Osteocyte (in vitro differentiated cells): ENCODE results near the gene TBCC. TPM values are rescaled to one million over a fixed set of nuclear protein-coding genes. Genes with fewer than 3 reads are reported as not detected.

Experiments used
- DNase-seq: peaks from one replicate; pipeline ENCODE4 v3.0.0; 2021; ENCODE audit warnings: mixed read lengths; ENCODE audit not compliant: unreplicated experiment; ENCODE audit errors: extremely low spot score
- H3K27ac Mint-ChIP-seq: one replicate; pipeline ENCODE4 v1.8.0; 2021; ENCODE audit warnings: mild to moderate bottlenecking, mixed read lengths; ENCODE audit not compliant: unreplicated experiment
- H3K27me3 Mint-ChIP-seq: one replicate; pipeline ENCODE4 v1.8.0; 2021; ENCODE audit warnings: mixed read lengths; ENCODE audit not compliant: unreplicated experiment
- H3K36me3 Mint-ChIP-seq: one replicate; pipeline ENCODE4 v1.8.0; 2021; ENCODE audit warnings: mixed read lengths; ENCODE audit not compliant: unreplicated experiment
- H3K4me1 Mint-ChIP-seq: one replicate; pipeline ENCODE4 v1.8.0; 2021; ENCODE audit warnings: mixed read lengths; ENCODE audit not compliant: unreplicated experiment
- H3K4me3 Mint-ChIP-seq: one replicate; pipeline ENCODE4 v1.8.0; 2021; ENCODE audit warnings: mild to moderate bottlenecking, moderate library complexity, mixed read lengths; ENCODE audit not compliant: unreplicated experiment
- H3K9me3 Mint-ChIP-seq: one replicate; pipeline ENCODE4 v1.8.0; 2021; ENCODE audit warnings: mixed read lengths; ENCODE audit not compliant: unreplicated experiment
- total RNA-seq: library from RNA; stranded (reverse); gene quantifications from 2 replicates; pipeline ENCODE4 v1.2.1, GENCODE V29; 2021
- TF ChIP-seq, protein P1 (sequence below): fragments of 200-600 bp; sonication (generic); IDR thresholded peaks from 2 replicates; pipeline ENCODE4 v1.5.0; 2021; ENCODE audit warnings: antibody characterized with exemption, mild to moderate bottlenecking, moderate library complexity

TBCC gene
- total RNA-seq, 1 donor from 2014 or later: 23.8 TPM

DNA sequence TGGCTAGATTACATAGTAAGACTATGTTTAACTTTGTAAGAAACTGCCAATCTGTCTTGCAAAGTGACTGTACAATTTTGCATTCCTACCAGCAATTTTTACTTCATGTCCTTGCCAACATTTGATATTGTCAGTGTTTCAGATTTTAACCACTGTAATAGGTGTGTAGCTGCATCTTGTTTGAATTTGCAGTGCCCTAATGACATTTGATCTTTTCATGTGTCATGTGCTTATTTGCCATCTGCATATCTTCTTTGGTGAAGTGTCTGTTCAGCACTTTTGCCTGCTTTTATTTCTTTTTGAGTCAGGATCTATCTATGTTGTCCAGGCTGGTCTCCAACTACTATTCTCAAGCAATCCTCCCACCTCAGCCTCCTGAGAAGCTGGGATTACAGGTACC lies 21.1 kb downstream of the TBCC start:
- TF ChIP-seq, protein P1, sequence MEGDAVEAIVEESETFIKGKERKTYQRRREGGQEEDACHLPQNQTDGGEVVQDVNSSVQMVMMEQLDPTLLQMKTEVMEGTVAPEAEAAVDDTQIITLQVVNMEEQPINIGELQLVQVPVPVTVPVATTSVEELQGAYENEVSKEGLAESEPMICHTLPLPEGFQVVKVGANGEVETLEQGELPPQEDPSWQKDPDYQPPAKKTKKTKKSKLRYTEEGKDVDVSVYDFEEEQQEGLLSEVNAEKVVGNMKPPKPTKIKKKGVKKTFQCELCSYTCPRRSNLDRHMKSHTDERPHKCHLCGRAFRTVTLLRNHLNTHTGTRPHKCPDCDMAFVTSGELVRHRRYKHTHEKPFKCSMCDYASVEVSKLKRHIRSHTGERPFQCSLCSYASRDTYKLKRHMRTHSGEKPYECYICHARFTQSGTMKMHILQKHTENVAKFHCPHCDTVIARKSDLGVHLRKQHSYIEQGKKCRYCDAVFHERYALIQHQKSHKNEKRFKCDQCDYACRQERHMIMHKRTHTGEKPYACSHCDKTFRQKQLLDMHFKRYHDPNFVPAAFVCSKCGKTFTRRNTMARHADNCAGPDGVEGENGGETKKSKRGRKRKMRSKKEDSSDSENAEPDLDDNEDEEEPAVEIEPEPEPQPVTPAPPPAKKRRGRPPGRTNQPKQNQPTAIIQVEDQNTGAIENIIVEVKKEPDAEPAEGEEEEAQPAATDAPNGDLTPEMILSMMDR: no peak
- Mint-ChIP-seq H3K9me3 (no peaks in the 10 kb centered on the region), H3K27ac (no peak overlapping the region), H3K4me3 (no peak overlapping the region), H3K36me3 (no peaks in the 10 kb centered on the region), H3K4me1 (peaks cover 13% of the 10 kb centered on the region), H3K27me3 (peaks cover 26% of the 10 kb centered on the region)
- no peak for DNase-seq

DNA sequence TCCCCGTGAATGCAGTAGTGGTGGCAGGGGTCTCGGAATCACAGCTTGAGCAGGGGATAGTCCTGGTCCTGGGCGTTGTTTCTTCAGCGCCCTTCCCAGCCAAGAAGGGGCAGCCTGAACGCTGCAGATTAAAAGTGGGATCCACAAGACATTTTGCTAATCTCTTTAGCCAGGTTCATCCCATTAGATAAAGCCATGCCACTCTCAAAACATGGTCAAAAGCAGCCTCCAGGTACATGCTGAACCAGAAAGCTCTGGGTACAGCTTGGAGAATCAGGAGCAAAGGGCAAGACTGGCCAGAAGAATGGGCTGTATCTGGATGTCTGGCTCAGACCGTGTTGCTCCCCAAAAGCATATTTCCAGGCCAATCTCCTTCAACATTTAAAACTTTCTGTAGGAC lies 23.4 kb downstream of the TBCC start, which contains the start of gene PRPH2:
Gene PRPH2, minus strand, starts transcription at position 101 of the 400 bp plus-strand sequence. CDS start 263 bp downstream, outside the sequence.
- H3K36me3 Mint-ChIP-seq: no peaks in the 10 kb centered on the region
- H3K27me3 Mint-ChIP-seq: peaks cover 29% of the 10 kb centered on the region
- peaks cover 13% of the 10 kb centered on the region for H3K4me1 Mint-ChIP-seq
- TF ChIP-seq, protein P1: no peak
- no peak for DNase-seq
- H3K27ac Mint-ChIP-seq: no peak within 1 kb of the TSS
- no peak within 1 kb of the TSS for H3K4me3 Mint-ChIP-seq
- no peaks in the 10 kb centered on the region for H3K9me3 Mint-ChIP-seq

DNA sequence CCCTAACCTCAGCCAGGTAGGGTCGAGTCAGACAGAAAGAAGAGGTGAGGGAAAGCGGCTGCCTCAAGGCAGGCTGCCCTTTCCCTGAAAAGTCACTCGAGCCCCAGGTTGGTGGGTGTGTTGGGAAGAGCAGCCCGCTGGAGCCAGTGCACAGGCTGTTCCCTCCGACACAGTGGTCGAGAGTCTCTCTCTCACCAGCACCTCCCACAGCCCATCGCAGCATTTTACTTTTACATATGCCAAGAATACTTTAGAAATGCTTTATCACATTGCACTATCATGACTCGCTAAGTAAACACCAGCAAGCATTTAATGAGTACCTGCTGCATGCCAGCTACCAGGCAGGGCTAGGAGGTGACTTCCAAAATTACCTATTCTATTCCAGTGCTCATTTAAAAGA lies 25.2 kb downstream of the TBCC start:
- no peaks in the 10 kb centered on the region for H3K36me3 Mint-ChIP-seq
- no peak overlapping the region for H3K4me3 Mint-ChIP-seq
- H3K27ac Mint-ChIP-seq: no peak overlapping the region
- peaks cover 26% of the 10 kb centered on the region for H3K27me3 Mint-ChIP-seq
- peaks cover 4% of the 10 kb centered on the region for H3K4me1 Mint-ChIP-seq
- TF ChIP-seq, protein P1: no peak
- no peak for DNase-seq
- no peaks in the 10 kb centered on the region for H3K9me3 Mint-ChIP-seq

DNA sequence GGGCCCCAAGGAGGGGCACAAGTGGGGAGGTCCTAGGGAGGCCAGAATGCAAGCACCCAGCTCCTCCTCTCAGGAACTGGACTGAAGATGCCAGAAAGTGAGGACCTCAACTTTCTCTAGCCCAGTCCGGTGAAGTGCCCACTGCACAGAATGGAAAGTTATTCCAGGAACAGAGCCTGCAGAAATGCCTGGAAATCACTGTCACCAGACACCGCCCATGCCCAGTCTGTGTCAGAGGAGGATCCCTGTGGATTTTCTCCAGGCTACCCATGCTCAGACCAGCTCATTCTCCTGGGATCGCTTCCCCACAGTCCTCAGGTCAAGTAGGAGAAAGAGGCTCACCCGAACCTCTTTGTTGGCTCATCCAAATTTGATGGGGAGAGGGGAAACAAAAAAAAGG lies 30.0 kb downstream of the TBCC start:
- Mint-ChIP-seq H3K4me3 (no peak overlapping the region), H3K27ac (no peak overlapping the region), H3K9me3 (peaks cover 9% of the 10 kb centered on the region), H3K4me1 (peaks cover 10% of the 10 kb centered on the region), H3K27me3 (peaks cover 13% of the 10 kb centered on the region), H3K36me3 (peaks cover 4% of the 10 kb centered on the region)
- no peak for DNase-seq
- TF ChIP-seq, protein P1: no peak

DNA sequence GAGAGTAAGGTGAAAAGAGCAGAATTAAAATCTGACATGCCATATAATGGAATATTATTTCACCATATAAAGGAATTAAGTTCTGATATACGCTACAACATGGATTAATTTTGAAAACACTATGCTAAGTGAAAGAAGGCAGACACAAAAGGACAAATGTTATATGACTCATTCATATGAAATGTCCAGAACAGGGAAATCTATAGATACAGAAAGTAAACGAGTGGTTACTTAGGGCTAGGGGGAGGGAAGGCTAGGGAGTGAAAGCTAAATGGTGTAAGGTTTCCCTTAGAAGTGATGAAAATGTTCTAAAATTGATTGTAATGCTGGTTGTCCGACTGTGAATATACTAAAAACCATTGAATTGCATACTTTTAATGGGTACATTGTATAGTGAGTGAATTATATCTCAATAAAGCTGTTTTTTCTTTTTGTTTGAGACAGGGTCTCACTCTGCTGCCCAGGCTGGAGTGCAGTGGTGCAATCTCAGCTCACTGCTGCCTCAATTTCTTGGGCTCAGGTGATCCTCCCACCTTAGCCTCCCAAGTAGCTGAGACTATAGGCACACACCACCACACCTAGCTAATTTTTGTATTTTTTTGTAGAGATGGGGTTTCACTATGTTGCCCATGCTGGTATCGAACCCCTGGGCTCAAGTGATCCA lies 31.7 kb downstream of the TBCC start:
- no peak for DNase-seq
- TF ChIP-seq, protein P1: no peak
- H3K4me1 Mint-ChIP-seq: peaks cover 6% of the 10 kb centered on the region
- H3K9me3 Mint-ChIP-seq: peaks cover 9% of the 10 kb centered on the region
- peaks cover 4% of the 10 kb centered on the region for H3K36me3 Mint-ChIP-seq
- H3K4me3 Mint-ChIP-seq: no peak overlapping the region
- H3K27ac Mint-ChIP-seq: no peak overlapping the region
- no peaks in the 10 kb centered on the region for H3K27me3 Mint-ChIP-seq
